Measurements from ENCODE around the gene GPX6. TPM values are rescaled to one million over a fixed set of nuclear protein-coding genes. Genes with fewer than 3 reads are reported as not detected.
"Not testable (repeated sequence)": the region's sequence is repeated elsewhere in the genome, so short reads cannot be mapped to it uniquely, and the experiment has no call there.

Gene GPX6
- total RNA-seq, 1 experiment from 2014 or later: not detected

DNA sequence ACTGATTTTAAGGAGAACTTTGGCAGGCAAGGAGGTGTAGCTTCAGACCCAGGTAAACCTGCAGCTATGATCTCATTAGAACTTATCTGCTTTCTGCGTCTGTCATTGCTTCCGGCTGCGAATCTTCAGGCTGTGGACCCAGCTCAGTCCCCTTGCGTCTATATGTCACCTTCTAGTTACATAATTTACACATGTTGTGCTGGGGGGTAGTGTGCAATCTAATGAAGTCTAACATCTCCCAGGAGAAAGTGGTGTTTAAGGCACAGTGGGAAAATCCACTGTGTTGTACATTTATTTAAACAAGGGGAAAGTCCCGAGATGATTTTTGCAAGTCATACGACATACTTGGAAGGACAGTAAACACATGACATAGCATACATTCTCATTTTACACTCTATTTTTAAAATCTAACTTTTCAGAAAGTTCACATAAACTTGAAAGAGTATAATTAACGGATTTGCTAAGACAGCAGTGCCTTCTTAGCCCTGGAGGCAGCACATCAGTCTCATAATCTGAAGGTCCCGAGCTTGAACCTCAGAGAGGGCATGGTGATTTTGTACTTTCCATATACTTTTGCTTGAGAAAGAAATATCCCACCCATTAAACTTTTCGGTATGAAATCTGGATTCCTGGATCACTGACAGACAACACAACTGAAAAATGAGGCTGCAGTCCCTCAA lies 35.2 kb downstream of the GPX6 start:
- Histone ChIP-seq H3K27me3 (ENCODE audit: control insufficient read depth, insufficient read depth, low read length) (no peaks in the 10 kb centered on the region; the same call in 1 of the 2 replicates), H3K4me3 (ENCODE audit: insufficient read depth, low read depth, low read length) (no peak overlapping the region), H3K36me3 (replicated peaks; ENCODE audit: control insufficient read depth, insufficient read depth, low read length) (no peaks in the 10 kb centered on the region)
- DNase-seq: no peak

DNA sequence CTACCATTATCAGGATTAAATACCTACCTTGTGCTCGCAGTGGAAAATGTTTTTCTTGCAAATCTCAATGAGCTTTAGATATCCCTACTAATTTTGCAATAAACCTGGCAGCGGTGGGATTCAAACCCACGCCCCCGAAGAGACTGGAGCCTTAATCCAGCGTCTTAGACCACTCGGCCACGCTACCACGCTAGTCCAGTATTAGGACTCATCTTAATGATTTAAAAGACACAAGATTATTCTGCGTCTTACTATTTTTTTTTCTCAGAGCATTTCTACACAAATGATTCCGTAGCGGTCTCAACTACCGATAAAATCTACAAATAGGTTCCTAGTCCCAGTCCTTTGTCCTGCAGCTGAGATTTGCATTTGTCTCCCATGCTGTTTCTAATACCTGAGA lies 37.1 kb downstream of the GPX6 start:
- no peak for DNase-seq
- H3K36me3 ChIP-seq (replicated peaks; ENCODE audit: control insufficient read depth, insufficient read depth, low read length): no peaks in the 10 kb centered on the region
- no peaks in the 10 kb centered on the region; the same call in 1 of the 2 replicates for H3K27me3 ChIP-seq (ENCODE audit: control insufficient read depth, insufficient read depth, low read length)
- H3K4me3 ChIP-seq (ENCODE audit: insufficient read depth, low read depth, low read length): no peak overlapping the region

GRCh38 chr6:28474441-28475219 lies 41.0 kb downstream of the GPX6 start:
- DNase-seq: peak; percentile 65
- H3K27me3 ChIP-seq (ENCODE audit: control insufficient read depth, insufficient read depth, low read length): no peaks in the 10 kb centered on the region
- H3K36me3 ChIP-seq (replicated peaks; ENCODE audit: control insufficient read depth, insufficient read depth, low read length): no peaks in the 10 kb centered on the region
- H3K4me3 ChIP-seq (ENCODE audit: insufficient read depth, low read depth, low read length): peak overlapping the region; percentile 61

- H3K27me3 ChIP-seq (ENCODE audit: control insufficient read depth, insufficient read depth, low read length); DNase-seq; H3K36me3 ChIP-seq (replicated peaks; ENCODE audit: control insufficient read depth, insufficient read depth, low read length): not testable (repeated sequence)
- H3K4me3 ChIP-seq (ENCODE audit: insufficient read depth, low read depth, low read length): peak overlapping the region; percentile 22; the same call in 1 of the 2 replicates
Observed at GRCh38 chr6:28469153-28469745, 46.3 kb downstream of the GPX6 start.

- Histone ChIP-seq H3K27me3 (ENCODE audit: control insufficient read depth, insufficient read depth, low read length) (peaks cover 2% of the 10 kb centered on the region; the same call in 1 of the 2 replicates), H3K4me3 (ENCODE audit: insufficient read depth, low read depth, low read length) (no peak overlapping the region), H3K36me3 (replicated peaks; ENCODE audit: control insufficient read depth, insufficient read depth, low read length) (no peaks in the 10 kb centered on the region)
- DNase-seq: no peak
Observed at GRCh38 chr6:28468056-28468455, 47.5 kb downstream of the GPX6 start.

- no peak for DNase-seq
- Histone ChIP-seq H3K36me3 (replicated peaks; ENCODE audit: control insufficient read depth, insufficient read depth, low read length) (no peaks in the 10 kb centered on the region), H3K4me3 (ENCODE audit: insufficient read depth, low read depth, low read length) (no peak overlapping the region), H3K27me3 (ENCODE audit: control insufficient read depth, insufficient read depth, low read length) (peaks cover 2% of the 10 kb centered on the region; the same call in 1 of the 2 replicates)
Observed at GRCh38 chr6:28462401-28462800, 53.2 kb downstream of the GPX6 start.

DNA sequence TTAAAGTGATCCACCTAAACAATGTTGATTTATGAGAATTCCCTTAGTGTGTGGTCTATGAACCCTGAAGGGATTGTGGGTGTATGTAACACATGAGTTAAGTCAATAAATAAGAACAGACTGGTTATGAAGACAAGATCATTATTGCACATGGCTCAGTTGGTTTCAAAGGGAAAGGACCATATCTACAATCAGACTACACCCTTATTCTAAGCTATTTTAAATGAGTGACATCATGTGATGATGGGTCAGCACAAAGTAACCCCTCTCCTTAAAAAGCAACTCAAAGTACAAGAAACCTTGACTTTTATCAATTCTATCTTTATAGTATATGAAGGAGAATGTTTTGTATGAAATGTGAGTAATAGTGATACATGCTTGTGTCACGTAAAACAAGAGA lies 57.0 kb downstream of the GPX6 start:
- Histone ChIP-seq H3K27me3 (ENCODE audit: control insufficient read depth, insufficient read depth, low read length) (no peaks in the 10 kb centered on the region; the same call in 1 of the 2 replicates), H3K4me3 (ENCODE audit: insufficient read depth, low read depth, low read length) (no peak overlapping the region), H3K36me3 (replicated peaks; ENCODE audit: control insufficient read depth, insufficient read depth, low read length) (no peaks in the 10 kb centered on the region)
- DNase-seq: no peak

Other genes starting within 250 kb of the GPX6 start
- 11.0 and 14.8 TPM in 2 replicates for gene ZSCAN26, start 248.7 kb downstream of the GPX6 start, total RNA-seq (2014; rRNA removed; shearing (Covaris generic))
- gene PGBD1, start 234.2 kb downstream of the GPX6 start, total RNA-seq (2014; rRNA removed; shearing (Covaris generic)): 6.3 and 6.8 TPM in 2 replicates
- gene ZSCAN31, start 179.6 kb downstream of the GPX6 start, total RNA-seq (2014; rRNA removed; shearing (Covaris generic)): 5.6 and 5.8 TPM in 2 replicates
- gene ZKSCAN3, start 165.8 kb downstream of the GPX6 start, total RNA-seq (2014; rRNA removed; shearing (Covaris generic)): 6.5 and 8.1 TPM in 2 replicates
- 4.6 and 7.1 TPM in 2 replicates for gene ZSCAN12, start 116.0 kb downstream of the GPX6 start, total RNA-seq (2014; rRNA removed; shearing (Covaris generic))
- gene ZSCAN23, start 72.3 kb downstream of the GPX6 start, total RNA-seq (2014; rRNA removed; shearing (Covaris generic)): 3.0 and 6.5 TPM in 2 replicates
- not detected in 2 replicates for gene GPX5, start 10.1 kb upstream of the GPX6 start, total RNA-seq (2014; rRNA removed; shearing (Covaris generic))

All from H7 (cell line).